ENCODE measurements around the gene CCNB2.

Gene CCNB2

DNA sequence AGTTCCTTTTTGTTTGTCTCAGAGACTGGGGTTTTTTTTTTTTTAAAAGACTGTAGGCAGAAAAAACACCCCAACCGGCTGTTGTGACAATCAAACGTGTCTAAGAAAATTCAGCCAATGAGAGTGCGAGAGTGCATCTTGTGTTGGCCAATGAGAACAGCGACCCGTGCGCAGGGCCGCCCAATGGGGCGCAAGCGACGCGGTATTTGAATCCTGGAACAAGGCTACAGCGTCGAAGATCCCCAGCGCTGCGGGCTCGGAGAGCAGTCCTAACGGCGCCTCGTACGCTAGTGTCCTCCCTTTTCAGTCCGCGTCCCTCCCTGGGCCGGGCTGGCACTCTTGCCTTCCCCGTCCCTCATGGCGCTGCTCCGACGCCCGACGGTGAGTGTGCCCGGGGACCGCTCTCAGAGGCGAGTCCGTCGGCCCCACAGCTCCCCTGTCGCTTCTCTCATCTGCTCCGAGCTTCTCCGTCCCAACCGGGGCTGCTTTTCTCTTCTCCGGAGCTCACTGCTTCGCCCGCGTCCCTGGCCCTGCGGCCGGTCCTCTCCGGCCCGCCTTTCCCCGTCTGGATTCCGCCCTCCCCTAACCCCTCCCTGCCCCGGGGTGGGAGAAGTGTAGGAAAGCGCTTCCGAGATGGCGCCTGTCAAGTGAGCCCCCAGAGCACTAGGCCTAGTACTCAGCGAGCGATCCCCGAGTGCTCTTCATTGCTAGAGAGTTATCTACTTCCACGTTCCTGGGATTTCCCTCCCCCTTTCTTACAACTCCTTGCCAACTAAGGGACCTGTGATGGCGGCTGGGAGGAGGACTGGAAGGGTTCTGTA, at the start of gene CCNB2:
CCNB2 (plus strand) TSS at position 235 of the 821 bp plus-strand sequence; CDS start at position 358, 123 bp downstream.
- Histone ChIP-seq H3K9me3 (ENCODE audit: control insufficient read depth, low read depth, low read length) (no peaks in the 10 kb centered on the region), H3K4me1 (ENCODE audit: control insufficient read depth, low read depth, low read length) (peaks cover 3% of the 10 kb centered on the region), H3K9ac (ENCODE audit: low read length) (peak within 1 kb of the TSS; percentile 97), H3K27ac (ENCODE audit: low read length) (peak within 1 kb of the TSS; percentile 89), H3K27me3 (ENCODE audit: control insufficient read depth, insufficient read depth, low read length) (no peaks in the 10 kb centered on the region), H3K4me3 (ENCODE audit: low read length) (peak within 1 kb of the TSS; percentile 98), H3K36me3 (ENCODE audit: control insufficient read depth, low read depth, low read length) (peaks cover 28% of the 10 kb centered on the region)

DNA sequence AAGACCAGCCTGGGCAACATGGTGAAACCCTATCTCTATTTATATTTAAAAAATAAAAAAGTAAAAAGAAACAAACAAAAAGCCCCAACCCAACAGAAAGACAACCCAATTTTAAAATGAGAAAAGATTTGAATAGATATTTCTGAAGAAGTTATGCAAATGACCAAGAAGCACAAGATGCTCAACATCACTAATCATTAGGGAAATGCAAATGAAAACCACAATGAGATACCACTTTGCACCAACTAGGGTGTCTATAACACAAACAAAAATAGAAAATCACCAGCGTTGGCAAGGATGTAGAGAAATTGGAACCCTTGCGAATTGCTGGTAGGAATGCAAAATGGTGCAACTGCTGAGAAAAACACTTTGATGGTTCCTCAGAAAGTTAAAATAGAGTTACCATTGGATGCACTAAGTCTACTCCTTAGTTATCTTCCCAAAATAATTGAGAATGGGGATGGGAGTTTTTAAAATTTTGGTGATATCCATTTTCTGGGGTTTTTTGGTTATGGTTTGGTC, 45.8 kb upstream of the CCNB2 start:
- no peak overlapping the region for H3K4me3 ChIP-seq (ENCODE audit: low read length)
- no peaks in the 10 kb centered on the region for H3K4me1 ChIP-seq (ENCODE audit: control insufficient read depth, low read depth, low read length)
- H3K27me3 ChIP-seq (ENCODE audit: control insufficient read depth, insufficient read depth, low read length): no peaks in the 10 kb centered on the region
- no peaks in the 10 kb centered on the region for H3K9me3 ChIP-seq (ENCODE audit: control insufficient read depth, low read depth, low read length)
- H3K9ac ChIP-seq (ENCODE audit: low read length): no peak overlapping the region
- H3K36me3 ChIP-seq (ENCODE audit: control insufficient read depth, low read depth, low read length): peaks cover 63% of the 10 kb centered on the region
- H3K27ac ChIP-seq (ENCODE audit: low read length): no peak overlapping the region

DNA sequence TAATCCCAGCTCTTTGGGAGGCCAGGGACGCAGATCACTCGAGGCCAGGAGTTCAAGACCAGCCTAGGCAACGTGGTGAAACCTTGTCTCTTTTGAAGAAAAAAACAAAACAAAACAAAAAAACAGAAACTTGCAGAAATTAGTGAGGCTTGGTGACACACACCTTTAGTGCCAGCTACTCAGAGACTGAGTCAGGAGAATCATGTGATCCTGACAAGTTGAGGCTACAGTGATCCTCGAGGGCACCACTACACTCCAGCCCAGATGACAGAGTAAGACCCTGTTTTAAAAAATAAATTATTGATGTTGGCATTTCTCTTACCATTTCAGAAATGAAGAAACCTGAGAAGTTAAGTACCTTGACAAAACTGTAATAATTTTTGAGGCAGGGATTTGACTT, 44.6 kb upstream of the CCNB2 start:
- no peak overlapping the region for H3K9ac ChIP-seq (ENCODE audit: low read length)
- H3K9me3 ChIP-seq (ENCODE audit: control insufficient read depth, low read depth, low read length): no peaks in the 10 kb centered on the region
- peaks cover 66% of the 10 kb centered on the region for H3K36me3 ChIP-seq (ENCODE audit: control insufficient read depth, low read depth, low read length)
- no peak overlapping the region for H3K4me3 ChIP-seq (ENCODE audit: low read length)
- H3K27me3 ChIP-seq (ENCODE audit: control insufficient read depth, insufficient read depth, low read length): no peaks in the 10 kb centered on the region
- no peaks in the 10 kb centered on the region for H3K4me1 ChIP-seq (ENCODE audit: control insufficient read depth, low read depth, low read length)
- H3K27ac ChIP-seq (ENCODE audit: low read length): no peak overlapping the region

- Histone ChIP-seq H3K36me3 (ENCODE audit: control insufficient read depth, low read depth, low read length) (peaks cover 70% of the 10 kb centered on the region), H3K9ac (ENCODE audit: low read length) (no peak overlapping the region), H3K27me3 (ENCODE audit: control insufficient read depth, insufficient read depth, low read length) (no peaks in the 10 kb centered on the region), H3K27ac (ENCODE audit: low read length) (no peak overlapping the region), H3K4me3 (ENCODE audit: low read length) (no peak overlapping the region), H3K9me3 (ENCODE audit: control insufficient read depth, low read depth, low read length) (no peaks in the 10 kb centered on the region), H3K4me1 (ENCODE audit: control insufficient read depth, low read depth, low read length) (no peaks in the 10 kb centered on the region)
Observed at GRCh38 chr15:59063042-59063441, 41.9 kb upstream of the CCNB2 start.

DNA sequence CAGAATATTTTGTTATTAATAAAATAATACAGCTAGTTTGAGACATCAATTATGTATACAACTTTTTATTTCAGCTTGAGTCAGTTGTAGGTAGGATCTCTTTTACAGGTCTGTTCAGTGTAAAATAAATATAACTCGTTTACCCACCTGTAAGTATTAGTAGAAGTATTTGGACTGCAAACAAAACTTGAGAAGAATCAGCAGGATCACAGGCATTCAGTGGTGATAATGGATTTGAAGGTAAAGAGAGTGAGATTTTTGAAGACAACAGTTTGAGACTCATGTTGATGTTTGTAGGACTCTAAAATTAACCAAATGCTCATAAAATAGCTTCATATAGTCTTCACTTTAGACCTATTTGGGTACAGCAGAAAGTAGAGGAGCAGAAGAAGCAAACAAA, 35.5 kb upstream of the CCNB2 start:
- no peak overlapping the region for H3K27ac ChIP-seq (ENCODE audit: low read length)
- no peaks in the 10 kb centered on the region for H3K9me3 ChIP-seq (ENCODE audit: control insufficient read depth, low read depth, low read length)
- H3K9ac ChIP-seq (ENCODE audit: low read length): no peak overlapping the region
- no peaks in the 10 kb centered on the region for H3K27me3 ChIP-seq (ENCODE audit: control insufficient read depth, insufficient read depth, low read length)
- no peaks in the 10 kb centered on the region for H3K4me1 ChIP-seq (ENCODE audit: control insufficient read depth, low read depth, low read length)
- H3K4me3 ChIP-seq (ENCODE audit: low read length): no peak overlapping the region
- peaks cover 43% of the 10 kb centered on the region for H3K36me3 ChIP-seq (ENCODE audit: control insufficient read depth, low read depth, low read length)

- H3K27me3 ChIP-seq (ENCODE audit: control insufficient read depth, insufficient read depth, low read length): no peaks in the 10 kb centered on the region
- H3K27ac ChIP-seq (ENCODE audit: low read length): no peak overlapping the region
- no peak overlapping the region for H3K4me3 ChIP-seq (ENCODE audit: low read length)
- H3K36me3 ChIP-seq (ENCODE audit: control insufficient read depth, low read depth, low read length): peaks cover 24% of the 10 kb centered on the region
- no peak overlapping the region for H3K9ac ChIP-seq (ENCODE audit: low read length)
- no peaks in the 10 kb centered on the region for H3K4me1 ChIP-seq (ENCODE audit: control insufficient read depth, low read depth, low read length)
- no peaks in the 10 kb centered on the region for H3K9me3 ChIP-seq (ENCODE audit: control insufficient read depth, low read depth, low read length)
Observed at GRCh38 chr15:59074607-59075006, 30.3 kb upstream of the CCNB2 start.

- Histone ChIP-seq H3K27me3 (ENCODE audit: control insufficient read depth, insufficient read depth, low read length) (no peaks in the 10 kb centered on the region), H3K9ac (ENCODE audit: low read length) (no peak overlapping the region), H3K4me1 (ENCODE audit: control insufficient read depth, low read depth, low read length) (no peaks in the 10 kb centered on the region), H3K27ac (ENCODE audit: low read length) (no peak overlapping the region), H3K4me3 (ENCODE audit: low read length) (no peak overlapping the region), H3K9me3 (ENCODE audit: control insufficient read depth, low read depth, low read length) (no peaks in the 10 kb centered on the region), H3K36me3 (ENCODE audit: control insufficient read depth, low read depth, low read length) (peaks cover 33% of the 10 kb centered on the region)
Observed at GRCh38 chr15:59087731-59088130, 17.2 kb upstream of the CCNB2 start.

- Histone ChIP-seq H3K27me3 (ENCODE audit: control insufficient read depth, insufficient read depth, low read length) (no peaks in the 10 kb centered on the region), H3K4me1 (ENCODE audit: control insufficient read depth, low read depth, low read length) (no peaks in the 10 kb centered on the region), H3K4me3 (ENCODE audit: low read length) (no peak overlapping the region), H3K36me3 (ENCODE audit: control insufficient read depth, low read depth, low read length) (peaks cover 53% of the 10 kb centered on the region), H3K9ac (ENCODE audit: low read length) (no peak overlapping the region), H3K27ac (ENCODE audit: low read length) (no peak overlapping the region), H3K9me3 (ENCODE audit: control insufficient read depth, low read depth, low read length) (no peaks in the 10 kb centered on the region)
Observed at GRCh38 chr15:59094077-59094476, 10.9 kb upstream of the CCNB2 start.

GRCh38 chr15:59096429-59096828, 8.5 kb upstream of the CCNB2 start:
- Histone ChIP-seq H3K36me3 (ENCODE audit: control insufficient read depth, low read depth, low read length) (peaks cover 44% of the 10 kb centered on the region), H3K27ac (ENCODE audit: low read length) (no peak overlapping the region), H3K4me1 (ENCODE audit: control insufficient read depth, low read depth, low read length) (no peaks in the 10 kb centered on the region), H3K27me3 (ENCODE audit: control insufficient read depth, insufficient read depth, low read length) (no peaks in the 10 kb centered on the region), H3K9ac (ENCODE audit: low read length) (no peak overlapping the region), H3K4me3 (ENCODE audit: low read length) (no peak overlapping the region), H3K9me3 (ENCODE audit: control insufficient read depth, low read depth, low read length) (no peaks in the 10 kb centered on the region)

DNA sequence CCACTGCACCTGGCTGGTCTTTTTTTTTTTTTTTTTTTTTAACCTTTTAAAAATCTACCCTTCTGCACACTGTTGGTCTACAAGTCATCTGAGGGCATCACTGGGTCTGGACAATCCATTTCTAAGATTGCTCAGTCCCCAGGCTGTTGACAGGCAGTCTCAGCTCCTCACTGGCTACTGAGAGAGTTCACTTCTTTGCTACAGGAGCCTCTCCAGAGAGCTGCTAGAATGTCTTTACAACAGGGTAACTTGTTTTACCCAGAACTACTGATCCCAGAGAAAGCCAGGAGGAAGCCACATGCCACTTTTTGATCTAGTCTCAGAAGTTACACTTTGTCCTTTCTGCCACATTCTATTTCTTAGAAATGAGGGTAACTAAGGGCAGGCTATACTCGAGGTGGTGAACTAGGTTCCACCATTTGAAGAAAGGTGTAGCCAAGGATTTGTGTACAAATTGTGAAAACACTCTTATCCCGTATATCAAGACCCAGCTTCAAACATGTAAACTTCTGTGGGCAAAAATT, 5.7 kb upstream of the CCNB2 start:
- H3K4me3 ChIP-seq (ENCODE audit: low read length): no peak overlapping the region
- no peak overlapping the region for H3K9ac ChIP-seq (ENCODE audit: low read length)
- H3K4me1 ChIP-seq (ENCODE audit: control insufficient read depth, low read depth, low read length): no peaks in the 10 kb centered on the region
- H3K27me3 ChIP-seq (ENCODE audit: control insufficient read depth, insufficient read depth, low read length): no peaks in the 10 kb centered on the region
- H3K9me3 ChIP-seq (ENCODE audit: control insufficient read depth, low read depth, low read length): no peaks in the 10 kb centered on the region
- no peak overlapping the region for H3K27ac ChIP-seq (ENCODE audit: low read length)
- H3K36me3 ChIP-seq (ENCODE audit: control insufficient read depth, low read depth, low read length): peaks cover 24% of the 10 kb centered on the region

- Histone ChIP-seq H3K27me3 (ENCODE audit: control insufficient read depth, insufficient read depth, low read length) (no peaks in the 10 kb centered on the region), H3K27ac (ENCODE audit: low read length) (peak overlapping the region; percentile 89), H3K9ac (ENCODE audit: low read length) (peak overlapping the region; percentile 97), H3K36me3 (ENCODE audit: control insufficient read depth, low read depth, low read length) (peaks cover 26% of the 10 kb centered on the region), H3K9me3 (ENCODE audit: control insufficient read depth, low read depth, low read length) (no peaks in the 10 kb centered on the region), H3K4me1 (ENCODE audit: control insufficient read depth, low read depth, low read length) (peaks cover 3% of the 10 kb centered on the region), H3K4me3 (ENCODE audit: low read length) (peak overlapping the region; percentile 98)
Observed at GRCh38 chr15:59104602-59104911, 389 bp upstream of the CCNB2 start.

DNA sequence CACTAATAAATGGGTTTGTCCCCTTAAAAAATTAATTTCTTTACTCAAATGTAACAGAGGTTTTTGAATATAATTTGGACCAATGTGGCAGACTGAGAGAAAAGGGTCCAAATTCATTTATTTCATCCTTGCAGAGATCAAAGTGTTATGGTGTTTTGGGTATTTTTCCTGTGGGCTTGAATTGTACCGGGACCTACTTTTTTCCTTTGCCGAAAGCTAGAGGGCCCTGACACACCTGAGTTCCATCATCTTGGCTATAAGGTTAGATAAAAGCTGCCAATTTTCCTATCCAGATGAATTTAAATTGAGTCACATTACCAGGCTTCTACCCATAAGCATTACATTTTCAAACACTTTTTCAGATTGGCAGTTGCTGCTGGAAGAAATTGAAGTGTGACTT, 908 bp downstream of the CCNB2 start:
- peak overlapping the region; percentile 89 for H3K27ac ChIP-seq (ENCODE audit: low read length)
- H3K36me3 ChIP-seq (ENCODE audit: control insufficient read depth, low read depth, low read length): peaks cover 36% of the 10 kb centered on the region
- H3K9me3 ChIP-seq (ENCODE audit: control insufficient read depth, low read depth, low read length): no peaks in the 10 kb centered on the region
- peak overlapping the region; percentile 98 for H3K4me3 ChIP-seq (ENCODE audit: low read length)
- H3K27me3 ChIP-seq (ENCODE audit: control insufficient read depth, insufficient read depth, low read length): no peaks in the 10 kb centered on the region
- H3K9ac ChIP-seq (ENCODE audit: low read length): peak overlapping the region; percentile 97
- peaks cover 3% of the 10 kb centered on the region for H3K4me1 ChIP-seq (ENCODE audit: control insufficient read depth, low read depth, low read length)
